ENCODE measurements around the gene CCL3.
"Not testable (repeated sequence)": the region's sequence is repeated elsewhere in the genome, so short reads cannot be mapped to it uniquely, and the experiment has no call there.

Gene CCL3

DNA sequence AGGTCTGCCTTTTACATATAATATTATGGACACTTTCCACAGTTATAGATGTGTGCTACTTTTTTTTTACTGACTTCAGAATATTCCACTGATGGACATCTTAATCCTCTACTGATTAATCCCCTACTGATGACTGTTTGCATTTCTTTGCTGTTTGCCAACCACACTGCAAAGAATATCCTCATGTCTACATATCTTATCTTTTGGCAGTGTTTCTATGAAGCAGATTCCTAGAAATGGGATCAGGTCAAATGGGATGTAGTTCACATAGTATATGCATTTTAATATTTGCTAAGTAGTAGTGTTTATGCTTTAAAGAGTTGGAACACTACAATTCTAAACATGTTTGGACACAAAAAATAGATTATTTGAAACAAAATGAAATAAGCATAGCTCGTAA lies 3.2 kb downstream of the CCL3 start:
- no peak for DNase-seq (ENCODE audit: low read depth)

DNA sequence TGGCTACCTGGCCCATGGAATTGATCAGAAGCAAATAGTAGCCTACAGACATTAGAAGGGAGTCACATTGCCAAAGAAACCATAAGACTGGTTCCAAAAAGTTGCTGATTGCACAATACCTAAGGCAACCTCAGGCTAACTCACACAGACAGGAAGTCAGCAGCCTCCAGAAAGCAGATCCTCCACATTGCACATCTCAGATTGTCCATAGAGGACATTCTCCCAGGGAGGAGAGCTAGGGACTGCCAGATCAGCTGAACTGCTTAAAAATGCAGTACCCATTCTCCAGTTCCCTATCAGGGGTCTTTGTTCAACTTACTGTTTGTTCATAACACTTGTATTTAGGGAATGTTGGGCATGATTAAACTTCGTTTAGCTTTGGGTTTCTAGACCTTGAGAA lies 4.2 kb downstream of the CCL3 start:
- DNase-seq (ENCODE audit: low read depth), result no peak

GRCh38 chr17:36083691-36084090 lies 6.3 kb downstream of the CCL3 start:
- not testable (repeated sequence) for DNase-seq (ENCODE audit: low read depth)

DNA sequence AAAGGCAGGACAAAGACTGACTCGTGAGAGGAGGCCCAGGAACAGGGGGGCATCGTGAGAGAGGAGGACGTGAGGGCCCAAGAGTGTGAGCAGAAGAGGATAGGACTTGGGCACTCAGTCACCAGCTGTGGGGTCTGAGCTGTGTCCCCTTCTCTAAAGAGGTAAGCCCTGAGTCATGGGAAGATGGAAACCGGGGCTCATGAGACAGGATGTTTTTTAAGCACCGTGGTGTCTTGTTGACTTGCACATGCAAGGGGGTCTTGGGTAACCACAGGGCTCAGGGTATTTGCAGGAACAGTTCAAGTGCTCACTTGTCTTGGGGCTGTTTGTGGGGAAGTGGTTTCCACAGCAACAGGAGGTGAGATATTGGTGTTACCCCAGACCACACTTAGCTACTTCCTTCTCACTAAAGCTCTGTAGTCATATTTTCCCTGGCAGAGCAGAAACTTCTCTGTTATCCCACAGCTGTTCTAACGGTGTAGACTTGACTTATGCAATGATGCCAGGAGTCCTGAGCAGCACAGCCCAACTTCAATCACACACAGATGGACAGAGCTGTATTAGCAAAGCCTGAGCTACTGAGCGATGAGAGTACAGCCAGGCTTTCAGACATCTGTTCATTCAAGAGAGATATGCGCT lies 7.3 kb downstream of the CCL3 start:
- DNase-seq (ENCODE audit: low read depth), result not testable (repeated sequence)

- not testable (repeated sequence) for DNase-seq (ENCODE audit: low read depth)
Observed at GRCh38 chr17:36081681-36082471, 8.1 kb downstream of the CCL3 start.

DNA sequence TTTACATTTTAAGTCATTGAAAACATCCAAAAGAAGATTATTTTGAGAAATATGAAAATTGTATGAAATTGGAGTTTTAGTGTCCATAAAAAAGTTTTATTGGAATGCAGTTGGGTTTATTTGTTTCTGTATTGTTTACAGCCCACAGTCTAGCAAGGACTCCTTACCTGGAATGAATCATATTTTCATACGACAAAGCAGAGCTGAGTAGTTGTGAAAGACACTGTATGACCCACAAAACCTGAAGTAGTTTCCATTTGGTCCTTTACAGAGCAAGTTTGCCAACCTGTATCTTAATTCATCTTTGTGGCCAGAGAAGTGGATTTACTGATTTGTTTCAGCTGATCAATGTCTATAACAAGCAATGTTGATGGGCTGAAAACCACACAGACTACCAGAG lies 15.6 kb downstream of the CCL3 start:
- DNase-seq (ENCODE audit: low read depth), result no peak

DNA sequence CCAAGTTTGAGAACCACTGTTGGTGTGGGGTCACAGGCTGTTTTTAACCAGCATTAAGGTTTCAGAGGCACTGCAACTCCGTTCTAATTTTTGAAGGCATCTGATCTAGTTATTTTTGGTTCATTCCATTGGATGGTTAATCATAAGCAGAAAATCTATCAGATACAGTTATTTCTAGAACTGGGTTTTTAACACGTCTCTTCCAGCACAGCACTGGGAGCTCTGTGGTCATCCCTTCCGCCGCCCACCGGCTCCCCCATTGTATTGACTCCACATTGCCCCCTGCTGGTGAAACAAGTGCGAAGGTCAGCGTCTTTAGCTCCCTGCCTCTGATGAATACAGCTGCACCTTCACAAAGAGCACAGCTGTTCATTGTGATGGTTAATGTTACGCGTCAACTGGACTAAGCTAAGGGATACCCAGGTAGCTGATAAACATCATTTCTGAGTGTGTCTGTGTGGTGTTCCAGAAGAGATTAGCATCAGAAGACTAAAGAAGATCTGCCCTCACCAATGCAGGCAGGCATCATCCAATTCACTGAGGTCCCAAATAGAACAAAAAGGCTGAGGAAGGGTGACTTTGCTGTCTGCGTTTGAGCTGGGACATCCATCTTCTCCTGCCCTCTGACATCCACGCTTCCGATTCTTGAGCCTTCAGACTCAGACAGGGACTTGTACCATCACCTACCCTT lies 17.4 kb downstream of the CCL3 start:
- DNase-seq (ENCODE audit: low read depth), result no peak

DNA sequence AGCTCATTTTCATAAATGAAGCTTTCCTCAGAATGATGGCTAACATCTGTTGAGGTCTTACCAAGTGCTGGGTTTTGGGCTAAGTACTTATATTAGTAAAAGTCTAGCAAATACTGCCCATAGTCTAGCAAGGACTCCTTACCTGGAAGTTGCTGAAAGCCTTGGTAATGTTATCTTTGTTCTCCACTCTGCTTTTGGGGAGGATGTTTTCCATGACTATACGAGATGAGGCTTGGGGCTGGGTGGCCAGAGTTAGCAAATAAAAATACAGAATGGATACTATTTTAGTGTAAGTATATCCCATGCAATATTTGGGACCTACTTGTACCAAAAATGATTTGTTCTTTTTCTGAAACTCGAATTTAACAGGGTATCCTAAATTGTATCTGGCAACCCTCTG lies 18.2 kb downstream of the CCL3 start:
- no peak for DNase-seq (ENCODE audit: low read depth)

DNA sequence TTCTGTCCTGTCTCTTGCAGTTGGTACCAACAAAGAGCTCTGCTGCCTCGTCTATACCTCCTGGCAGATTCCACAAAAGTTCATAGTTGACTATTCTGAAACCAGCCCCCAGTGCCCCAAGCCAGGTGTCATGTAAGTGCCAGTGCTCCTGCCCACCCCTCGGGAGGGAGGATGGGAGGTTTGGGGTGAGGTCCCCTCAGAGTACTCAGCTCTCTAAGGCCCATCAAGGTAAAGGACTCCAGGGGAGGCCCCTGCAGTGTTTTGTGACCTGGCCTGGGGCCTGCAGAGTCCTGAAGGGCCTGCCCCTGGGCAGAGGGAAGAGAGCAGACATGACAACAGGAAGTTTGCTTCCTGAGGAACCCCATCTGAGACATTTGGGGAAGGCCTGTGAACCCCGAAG lies 19.5 kb downstream of the CCL3 start:
- DNase-seq (ENCODE audit: low read depth), result no peak

- no peak for DNase-seq (ENCODE audit: low read depth)
Observed at GRCh38 chr17:36069136-36069535, 20.8 kb downstream of the CCL3 start.

DNA sequence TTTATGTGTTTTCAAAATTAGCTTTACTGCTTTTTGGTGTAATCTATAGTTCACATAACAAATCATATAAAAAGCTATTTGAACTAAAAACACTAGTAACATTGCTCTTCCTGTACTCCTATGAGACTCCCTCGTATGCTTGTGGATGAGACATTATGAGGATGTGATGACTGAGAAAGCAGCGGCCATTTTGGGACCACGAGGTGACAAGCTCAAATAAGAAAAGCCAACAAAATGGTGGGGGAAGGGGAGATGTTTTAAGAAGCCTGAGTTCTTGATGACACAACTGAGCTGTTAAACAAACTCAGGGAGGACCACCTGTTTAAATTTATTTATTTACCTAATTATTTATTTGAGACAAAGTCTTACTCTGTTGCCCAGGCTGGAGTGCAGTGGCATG lies 21.4 kb downstream of the CCL3 start:
- no peak for DNase-seq (ENCODE audit: low read depth)

DNA sequence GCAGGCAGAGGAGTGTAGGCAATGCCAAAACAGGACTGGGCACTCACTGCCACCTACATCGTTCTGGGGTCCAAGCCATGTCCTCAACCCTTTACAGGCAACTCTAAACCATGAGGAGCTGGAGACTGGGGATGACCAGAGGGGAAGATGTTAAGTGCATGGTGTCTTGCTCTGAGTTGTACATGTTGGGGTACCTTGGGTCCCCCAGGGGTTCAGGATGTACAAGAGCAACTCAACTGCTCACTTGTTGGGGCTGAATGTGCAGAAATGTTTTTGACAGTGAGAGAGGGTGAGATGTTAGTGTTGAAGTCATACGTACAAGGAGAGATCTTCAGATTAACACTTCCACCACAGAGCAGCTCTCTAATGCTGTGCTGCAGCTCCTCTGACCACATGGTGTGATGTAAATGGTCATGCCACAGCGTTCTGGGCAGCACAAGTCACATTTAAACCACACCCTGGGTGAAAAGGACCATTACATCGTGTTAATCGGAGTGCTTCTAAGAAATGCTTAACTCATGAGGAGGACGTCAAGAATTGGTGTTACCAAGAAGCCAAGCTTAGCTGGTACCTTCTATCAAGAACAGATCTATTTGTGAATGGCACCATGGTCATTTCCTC lies 23.5 kb downstream of the CCL3 start:
- no peak for DNase-seq (ENCODE audit: low read depth)

DNA sequence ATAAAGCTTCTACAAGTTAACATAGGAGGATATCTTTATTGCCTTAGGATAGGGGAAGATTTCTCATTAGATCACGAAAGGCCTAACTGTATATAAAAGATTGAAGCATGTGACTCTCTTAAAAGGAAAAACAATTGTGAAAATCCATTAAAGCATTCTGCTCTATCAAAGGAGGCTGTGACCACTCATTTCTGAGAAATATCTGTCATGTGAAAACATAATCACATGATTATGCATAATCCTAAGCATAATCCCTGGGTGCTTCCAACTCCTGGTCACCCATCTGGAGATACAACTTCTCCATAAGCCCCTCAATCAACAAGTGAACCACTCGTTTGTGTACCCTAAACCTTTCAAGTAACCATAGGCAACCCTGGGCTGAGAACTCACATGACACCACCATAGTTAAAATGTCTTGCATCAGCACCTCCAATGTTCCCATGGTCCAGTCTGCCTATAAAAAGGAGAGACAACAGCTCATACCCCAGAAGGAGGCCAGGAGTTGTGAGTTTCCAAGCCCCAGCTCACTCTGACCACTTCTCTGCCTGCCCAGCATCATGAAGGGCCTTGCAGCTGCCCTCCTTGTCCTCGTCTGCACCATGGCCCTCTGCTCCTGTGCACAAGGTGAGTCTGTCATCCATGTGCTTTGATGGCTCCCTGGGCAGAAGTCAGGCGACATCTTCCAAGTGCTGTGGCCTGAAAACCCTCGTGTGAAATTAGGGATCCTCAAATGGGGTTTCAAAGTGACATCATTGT lies 26.0 kb downstream of the CCL3 start, which contains the start of gene CCL18:
Gene CCL18, plus strand, starts transcription at position 487 of the 756 bp plus-strand sequence. Its CDS starts 71 bp downstream, at position 558.
- DNase-seq (ENCODE audit: low read depth), result no peak

- DNase-seq (ENCODE audit: low read depth), result no peak
Observed at GRCh38 chr17:36060816-36061215, 29.1 kb downstream of the CCL3 start.

GRCh38 chr17:36059406-36059805 lies 30.5 kb downstream of the CCL3 start:
- DNase-seq (ENCODE audit: low read depth), result no peak

DNA sequence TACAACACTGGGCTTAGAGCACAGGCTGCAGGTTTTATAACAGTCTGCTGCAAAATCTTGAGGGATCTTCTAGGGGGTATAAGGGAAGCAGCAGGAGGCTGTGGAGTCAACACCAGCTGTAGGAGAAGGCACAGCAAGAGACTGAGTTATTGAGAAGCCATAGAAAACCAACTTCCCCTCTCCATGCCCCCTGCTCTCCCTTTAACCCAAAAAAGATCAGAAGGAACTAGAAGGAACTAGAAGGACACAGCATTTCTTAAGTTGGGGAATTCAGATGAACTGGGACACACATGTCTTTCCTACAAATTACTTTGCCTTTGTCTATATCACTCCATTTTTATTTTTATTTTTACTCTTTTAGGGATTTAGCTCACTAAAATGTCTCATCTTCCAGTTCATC lies 32.0 kb downstream of the CCL3 start:
- DNase-seq (ENCODE audit: low read depth), result no peak

- no peak for DNase-seq (ENCODE audit: low read depth)
Observed at GRCh38 chr17:36055921-36056520, 33.9 kb downstream of the CCL3 start.

GRCh38 chr17:36055171-36055570 lies 34.8 kb downstream of the CCL3 start:
- DNase-seq (ENCODE audit: low read depth), result no peak

- DNase-seq (ENCODE audit: low read depth), result no peak
Observed at GRCh38 chr17:36049643-36050042, 40.3 kb downstream of the CCL3 start.

GRCh38 chr17:36048066-36048465 lies 41.9 kb downstream of the CCL3 start:
- no peak for DNase-seq (ENCODE audit: low read depth)
